ENCODE measurements around the gene ZFP91. TPM values are rescaled to one million over a fixed set of nuclear protein-coding genes. Genes with fewer than 3 reads are reported as not detected.

Gene ZFP91
- total and polyA plus RNA-seq, 2 experiments from 2014 or later = 10.2 to 30.0 TPM

DNA sequence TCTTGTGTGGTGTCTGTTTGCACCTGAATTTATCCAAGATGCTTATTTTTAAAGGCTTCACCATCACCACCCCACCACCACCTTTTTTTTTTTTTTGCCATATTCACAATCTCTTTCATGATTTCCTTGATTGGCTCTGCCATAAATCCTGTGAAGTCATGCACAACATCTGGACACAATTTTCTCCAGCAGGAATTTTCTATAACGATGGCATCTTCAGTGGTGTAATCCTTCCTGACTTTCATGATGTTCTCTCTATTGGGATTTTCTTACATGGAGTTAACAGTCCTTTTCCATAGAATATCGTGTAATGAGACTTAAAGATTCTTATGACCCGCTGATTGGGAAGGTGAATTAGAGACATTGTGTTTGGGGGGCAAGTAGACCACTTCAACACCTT lies 17.8 kb downstream of the ZFP91 start:
- peaks cover 99% of the 10 kb centered on the region for H3K79me2 ChIP-seq (replicated peaks; ENCODE audit: insufficient read depth)
- no peak overlapping the region for H3K4me2 ChIP-seq
- TF ChIP-seq, protein P1, sequence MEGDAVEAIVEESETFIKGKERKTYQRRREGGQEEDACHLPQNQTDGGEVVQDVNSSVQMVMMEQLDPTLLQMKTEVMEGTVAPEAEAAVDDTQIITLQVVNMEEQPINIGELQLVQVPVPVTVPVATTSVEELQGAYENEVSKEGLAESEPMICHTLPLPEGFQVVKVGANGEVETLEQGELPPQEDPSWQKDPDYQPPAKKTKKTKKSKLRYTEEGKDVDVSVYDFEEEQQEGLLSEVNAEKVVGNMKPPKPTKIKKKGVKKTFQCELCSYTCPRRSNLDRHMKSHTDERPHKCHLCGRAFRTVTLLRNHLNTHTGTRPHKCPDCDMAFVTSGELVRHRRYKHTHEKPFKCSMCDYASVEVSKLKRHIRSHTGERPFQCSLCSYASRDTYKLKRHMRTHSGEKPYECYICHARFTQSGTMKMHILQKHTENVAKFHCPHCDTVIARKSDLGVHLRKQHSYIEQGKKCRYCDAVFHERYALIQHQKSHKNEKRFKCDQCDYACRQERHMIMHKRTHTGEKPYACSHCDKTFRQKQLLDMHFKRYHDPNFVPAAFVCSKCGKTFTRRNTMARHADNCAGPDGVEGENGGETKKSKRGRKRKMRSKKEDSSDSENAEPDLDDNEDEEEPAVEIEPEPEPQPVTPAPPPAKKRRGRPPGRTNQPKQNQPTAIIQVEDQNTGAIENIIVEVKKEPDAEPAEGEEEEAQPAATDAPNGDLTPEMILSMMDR (conservative IDR thresholded peaks at IDR 0.05; ENCODE audit: low read depth in 2 of 2) = no peak
- TF ChIP-seq ZNF114 (CRISPR knock-in tag; IDR thresholded peaks at IDR 0.05) = no peak
- no peak for TF ChIP-seq POLR2AphosphoS5 (IDR thresholded peaks at IDR 0.05; ENCODE audit: low read depth)
- no peak for TF ChIP-seq STAT1 (IDR thresholded peaks at IDR 0.05; ENCODE audit: unreplicated experiment)
- TF ChIP-seq JUNB (IDR thresholded peaks at IDR 0.05; ENCODE audit: unreplicated experiment) = no peak
- no peak for TF ChIP-seq EZH2 (IDR thresholded peaks at IDR 0.05; ENCODE audit: low read depth, unreplicated experiment)
- TF ChIP-seq CREB1 (CRISPR knock-in tag; IDR thresholded peaks at IDR 0.05; ENCODE audit: low read depth) = no peak
- no peak for TF ChIP-seq EZH2phosphoT487 (IDR thresholded peaks at IDR 0.05; ENCODE audit: unreplicated experiment)
- TF ChIP-seq, protein P2, sequence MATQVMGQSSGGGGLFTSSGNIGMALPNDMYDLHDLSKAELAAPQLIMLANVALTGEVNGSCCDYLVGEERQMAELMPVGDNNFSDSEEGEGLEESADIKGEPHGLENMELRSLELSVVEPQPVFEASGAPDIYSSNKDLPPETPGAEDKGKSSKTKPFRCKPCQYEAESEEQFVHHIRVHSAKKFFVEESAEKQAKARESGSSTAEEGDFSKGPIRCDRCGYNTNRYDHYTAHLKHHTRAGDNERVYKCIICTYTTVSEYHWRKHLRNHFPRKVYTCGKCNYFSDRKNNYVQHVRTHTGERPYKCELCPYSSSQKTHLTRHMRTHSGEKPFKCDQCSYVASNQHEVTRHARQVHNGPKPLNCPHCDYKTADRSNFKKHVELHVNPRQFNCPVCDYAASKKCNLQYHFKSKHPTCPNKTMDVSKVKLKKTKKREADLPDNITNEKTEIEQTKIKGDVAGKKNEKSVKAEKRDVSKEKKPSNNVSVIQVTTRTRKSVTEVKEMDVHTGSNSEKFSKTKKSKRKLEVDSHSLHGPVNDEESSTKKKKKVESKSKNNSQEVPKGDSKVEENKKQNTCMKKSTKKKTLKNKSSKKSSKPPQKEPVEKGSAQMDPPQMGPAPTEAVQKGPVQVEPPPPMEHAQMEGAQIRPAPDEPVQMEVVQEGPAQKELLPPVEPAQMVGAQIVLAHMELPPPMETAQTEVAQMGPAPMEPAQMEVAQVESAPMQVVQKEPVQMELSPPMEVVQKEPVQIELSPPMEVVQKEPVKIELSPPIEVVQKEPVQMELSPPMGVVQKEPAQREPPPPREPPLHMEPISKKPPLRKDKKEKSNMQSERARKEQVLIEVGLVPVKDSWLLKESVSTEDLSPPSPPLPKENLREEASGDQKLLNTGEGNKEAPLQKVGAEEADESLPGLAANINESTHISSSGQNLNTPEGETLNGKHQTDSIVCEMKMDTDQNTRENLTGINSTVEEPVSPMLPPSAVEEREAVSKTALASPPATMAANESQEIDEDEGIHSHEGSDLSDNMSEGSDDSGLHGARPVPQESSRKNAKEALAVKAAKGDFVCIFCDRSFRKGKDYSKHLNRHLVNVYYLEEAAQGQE (IDR thresholded peaks at IDR 0.05; ENCODE audit: unreplicated experiment) = no peak
- no peak for TF ChIP-seq ZNF331 (CRISPR knock-in tag; IDR thresholded peaks at IDR 0.05; ENCODE audit: low read depth)
- TF ChIP-seq, protein P3, sequence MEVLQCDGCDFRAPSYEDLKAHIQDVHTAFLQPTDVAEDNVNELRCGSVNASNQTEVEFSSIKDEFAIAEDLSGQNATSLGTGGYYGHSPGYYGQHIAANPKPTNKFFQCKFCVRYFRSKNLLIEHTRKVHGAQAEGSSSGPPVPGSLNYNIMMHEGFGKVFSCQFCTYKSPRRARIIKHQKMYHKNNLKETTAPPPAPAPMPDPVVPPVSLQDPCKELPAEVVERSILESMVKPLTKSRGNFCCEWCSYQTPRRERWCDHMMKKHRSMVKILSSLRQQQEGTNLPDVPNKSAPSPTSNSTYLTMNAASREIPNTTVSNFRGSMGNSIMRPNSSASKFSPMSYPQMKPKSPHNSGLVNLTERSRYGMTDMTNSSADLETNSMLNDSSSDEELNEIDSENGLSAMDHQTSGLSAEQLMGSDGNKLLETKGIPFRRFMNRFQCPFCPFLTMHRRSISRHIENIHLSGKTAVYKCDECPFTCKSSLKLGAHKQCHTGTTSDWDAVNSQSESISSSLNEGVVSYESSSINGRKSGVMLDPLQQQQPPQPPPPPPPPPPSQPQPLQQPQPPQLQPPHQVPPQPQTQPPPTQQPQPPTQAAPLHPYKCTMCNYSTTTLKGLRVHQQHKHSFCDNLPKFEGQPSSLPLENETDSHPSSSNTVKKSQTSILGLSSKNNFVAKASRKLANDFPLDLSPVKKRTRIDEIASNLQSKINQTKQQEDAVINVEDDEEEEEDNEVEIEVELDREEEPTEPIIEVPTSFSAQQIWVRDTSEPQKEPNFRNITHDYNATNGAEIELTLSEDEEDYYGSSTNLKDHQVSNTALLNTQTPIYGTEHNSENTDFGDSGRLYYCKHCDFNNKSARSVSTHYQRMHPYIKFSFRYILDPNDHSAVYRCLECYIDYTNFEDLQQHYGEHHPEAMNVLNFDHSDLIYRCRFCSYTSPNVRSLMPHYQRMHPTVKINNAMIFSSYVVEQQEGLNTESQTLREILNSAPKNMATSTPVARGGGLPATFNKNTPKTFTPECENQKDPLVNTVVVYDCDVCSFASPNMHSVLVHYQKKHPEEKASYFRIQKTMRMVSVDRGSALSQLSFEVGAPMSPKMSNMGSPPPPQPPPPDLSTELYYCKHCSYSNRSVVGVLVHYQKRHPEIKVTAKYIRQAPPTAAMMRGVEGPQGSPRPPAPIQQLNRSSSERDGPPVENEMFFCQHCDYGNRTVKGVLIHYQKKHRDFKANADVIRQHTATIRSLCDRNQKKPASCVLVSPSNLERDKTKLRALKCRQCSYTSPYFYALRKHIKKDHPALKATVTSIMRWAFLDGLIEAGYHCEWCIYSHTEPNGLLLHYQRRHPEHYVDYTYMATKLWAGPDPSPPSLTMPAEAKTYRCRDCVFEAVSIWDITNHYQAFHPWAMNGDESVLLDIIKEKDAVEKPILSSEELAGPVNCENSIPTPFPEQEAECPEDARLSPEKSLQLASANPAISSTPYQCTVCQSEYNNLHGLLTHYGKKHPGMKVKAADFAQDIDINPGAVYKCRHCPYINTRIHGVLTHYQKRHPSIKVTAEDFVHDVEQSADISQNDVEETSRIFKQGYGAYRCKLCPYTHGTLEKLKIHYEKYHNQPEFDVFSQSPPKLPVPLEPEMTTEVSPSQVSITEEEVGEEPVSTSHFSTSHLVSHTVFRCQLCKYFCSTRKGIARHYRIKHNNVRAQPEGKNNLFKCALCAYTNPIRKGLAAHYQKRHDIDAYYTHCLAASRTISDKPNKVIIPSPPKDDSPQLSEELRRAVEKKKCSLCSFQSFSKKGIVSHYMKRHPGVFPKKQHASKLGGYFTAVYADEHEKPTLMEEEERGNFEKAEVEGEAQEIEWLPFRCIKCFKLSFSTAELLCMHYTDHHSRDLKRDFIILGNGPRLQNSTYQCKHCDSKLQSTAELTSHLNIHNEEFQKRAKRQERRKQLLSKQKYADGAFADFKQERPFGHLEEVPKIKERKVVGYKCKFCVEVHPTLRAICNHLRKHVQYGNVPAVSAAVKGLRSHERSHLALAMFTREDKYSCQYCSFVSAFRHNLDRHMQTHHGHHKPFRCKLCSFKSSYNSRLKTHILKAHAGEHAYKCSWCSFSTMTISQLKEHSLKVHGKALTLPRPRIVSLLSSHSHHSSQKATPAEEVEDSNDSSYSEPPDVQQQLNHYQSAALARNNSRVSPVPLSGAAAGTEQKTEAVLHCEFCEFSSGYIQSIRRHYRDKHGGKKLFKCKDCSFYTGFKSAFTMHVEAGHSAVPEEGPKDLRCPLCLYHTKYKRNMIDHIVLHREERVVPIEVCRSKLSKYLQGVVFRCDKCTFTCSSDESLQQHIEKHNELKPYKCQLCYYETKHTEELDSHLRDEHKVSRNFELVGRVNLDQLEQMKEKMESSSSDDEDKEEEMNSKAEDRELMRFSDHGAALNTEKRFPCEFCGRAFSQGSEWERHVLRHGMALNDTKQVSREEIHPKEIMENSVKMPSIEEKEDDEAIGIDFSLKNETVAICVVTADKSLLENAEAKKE (CRISPR knock-in tag; IDR thresholded peaks at IDR 0.05) = no peak
- TF ChIP-seq, protein P4, sequence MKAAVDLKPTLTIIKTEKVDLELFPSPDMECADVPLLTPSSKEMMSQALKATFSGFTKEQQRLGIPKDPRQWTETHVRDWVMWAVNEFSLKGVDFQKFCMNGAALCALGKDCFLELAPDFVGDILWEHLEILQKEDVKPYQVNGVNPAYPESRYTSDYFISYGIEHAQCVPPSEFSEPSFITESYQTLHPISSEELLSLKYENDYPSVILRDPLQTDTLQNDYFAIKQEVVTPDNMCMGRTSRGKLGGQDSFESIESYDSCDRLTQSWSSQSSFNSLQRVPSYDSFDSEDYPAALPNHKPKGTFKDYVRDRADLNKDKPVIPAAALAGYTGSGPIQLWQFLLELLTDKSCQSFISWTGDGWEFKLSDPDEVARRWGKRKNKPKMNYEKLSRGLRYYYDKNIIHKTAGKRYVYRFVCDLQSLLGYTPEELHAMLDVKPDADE (IDR thresholded peaks at IDR 0.05) = no peak
- TF ChIP-seq NANOG (IDR thresholded peaks at IDR 0.05; ENCODE audit: borderline replicate concordance) = no peak
- Mint-ChIP-seq H3K4me3 (no peak overlapping the region), H3K9me3 (no peaks in the 10 kb centered on the region), H3K27me3 (ENCODE audit: insufficient read depth, low read depth, poor library complexity) (peaks cover 1% of the 10 kb centered on the region), H3K36me3 (ENCODE audit: low read depth) (peaks cover 7% of the 10 kb centered on the region; the same call in 2 of the 3 replicates), H3K27ac (no peak overlapping the region), H3K4me1 (peaks cover 48% of the 10 kb centered on the region)
- no peak overlapping the region for H3K4me3 ChIP-seq
- no peaks in the 10 kb centered on the region for H3K36me3 ChIP-seq (ENCODE audit: insufficient read depth)
- H4K20me1 ChIP-seq (replicated peaks; ENCODE audit: insufficient read depth) = peaks cover 44% of the 10 kb centered on the region
- H3F3A ChIP-seq (replicated peaks; ENCODE audit: low read depth) = no peaks in the 10 kb centered on the region
- ATAC-seq (no peak), DNase-seq (ENCODE audit: low spot score) (no peak)
- no peak overlapping the region for H2AFZ ChIP-seq
- no peaks in the 10 kb centered on the region for H3K27me3 ChIP-seq (ENCODE audit: insufficient read depth)
- no peaks in the 10 kb centered on the region for H3K9me2 ChIP-seq (ENCODE audit: insufficient read depth)
- peaks cover 28% of the 10 kb centered on the region for H3K4me1 ChIP-seq (ENCODE audit: insufficient read depth)
- H3K27ac ChIP-seq (ENCODE audit: low read depth) = no peak overlapping the region
